ENCODE results near the gene HRG. TPM values are rescaled to one million over a fixed set of nuclear protein-coding genes. Genes with fewer than 3 reads are reported as not detected.

Gene HRG
- total and polyA plus RNA-seq, 2 of the 8 experiments (the other 6 are each of a cell fraction or from before 2014, with no cell fraction given): 0.03 to 0.15 TPM

DNA sequence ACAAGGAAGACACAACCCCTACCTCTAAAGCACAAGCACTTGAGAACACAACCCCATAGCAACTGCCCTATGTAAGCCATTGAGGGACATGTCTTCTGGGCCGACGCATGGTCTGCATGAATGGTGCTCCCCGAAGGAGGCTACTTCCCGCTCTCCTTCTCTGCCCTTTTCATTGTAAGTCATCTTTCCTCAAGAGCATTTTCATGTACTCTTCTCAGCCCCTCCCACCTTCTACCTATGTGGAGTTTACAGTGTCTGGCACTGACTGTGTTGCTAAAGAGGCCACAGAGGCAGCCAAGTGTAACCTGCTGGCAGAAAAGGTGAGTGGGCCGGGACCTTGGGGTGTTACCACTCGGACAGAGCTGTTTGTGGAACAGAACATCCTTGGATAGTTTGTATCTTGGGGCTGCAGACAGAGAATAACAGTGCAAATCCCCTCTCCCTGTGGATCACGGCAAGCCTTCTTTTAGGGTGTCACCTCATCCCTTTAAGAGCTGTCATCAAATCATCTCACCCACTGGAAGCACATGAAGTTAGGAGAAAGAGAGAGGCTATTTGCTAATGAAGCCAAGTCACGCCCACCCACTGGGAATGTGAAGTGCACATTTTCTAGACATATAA is 47.4 kb upstream of the HRG start:
- CTCF ChIA-PET (ENCODE audit: partially characterized antibody): interaction anchor here (0.6 to 12.9 kb wide), 12 partner anchors 14 to 510 kb away, joined by 3 to 333 read pairs (median 7); no protein-coding TSS in a partner anchor
- Histone ChIP-seq H3K27ac (ENCODE audit: low read depth, low read length) (no peak overlapping the region), H3K56ac (replicated peaks; ENCODE audit: insufficient read length, low read depth, low read length) (no peak overlapping the region)

More for the DNA sequence above, 47.4 kb upstream of the HRG start:
- H2BK12ac ChIP-seq (ENCODE audit: low read depth, low read length): no peak overlapping the region
- no peak overlapping the region for H4K5ac ChIP-seq (ENCODE audit: insufficient read length, low read depth, low read length)
- POLR2A ChIA-PET (ENCODE audit: partially characterized antibody): no interaction called here
- no peak overlapping the region for H3K9ac ChIP-seq (replicated peaks in 1 of 4; ENCODE audit: extremely low read depth in 1 of 4, low read depth in 3 of 4, low read length in 3 of 4)
- WGBS, 2 experiments (ENCODE audit: extremely low coverage in 1 of 2, insufficient coverage in 1 of 2, insufficient read length in 1 of 2, insufficient replicate concordance in 2 of 2, low coverage in 1 of 2, low lambda C conversion rate in 2 of 2, missing lambda C conversion rate in 1 of 2): 88% methylated on average over 8 of the region's 8 CpGs; no CpG with 5 or more reads in 1 of the 2 experiments
- no peaks in the 10 kb centered on the region for H3K79me2 ChIP-seq (ENCODE audit: control insufficient read depth in 1 of 2, insufficient read depth in 2 of 2, low read length in 2 of 2)
- peak overlapping the region; percentile 31; the same call in 1 of the 2 replicates for H2BK15ac ChIP-seq (ENCODE audit: low read length)
- no peak for FAIRE-seq
- no peaks in the 10 kb centered on the region for H4K20me1 ChIP-seq (replicated peaks in 1 of 2; ENCODE audit: control insufficient read depth in 1 of 2, insufficient read depth in 2 of 2, low read length in 2 of 2)
- H3K9me3 ChIP-seq (ENCODE audit: insufficient read depth in 2 of 2, low read depth in 1 of 2, low read length in 1 of 2): no peaks in the 10 kb centered on the region
- H3K14ac ChIP-seq (ENCODE audit: insufficient read length): no peak overlapping the region
- H3K27me3 ChIP-seq (replicated peaks in 1 of 4; ENCODE audit: control insufficient read depth in 3 of 4, extremely low read depth in 1 of 4, insufficient read depth in 3 of 4, low read length in 3 of 4): peaks cover 0 to 2% (median 0%) of the 10 kb centered on the region in 4 experiments; a peak in 1 of 7 replicates
- H4K8ac ChIP-seq (ENCODE audit: extremely low read depth, insufficient read depth, low read length): no peak overlapping the region
- no peaks in the 10 kb centered on the region for H3K79me1 ChIP-seq (ENCODE audit: low read depth, low read length)
- H2BK20ac ChIP-seq (ENCODE audit: low read length): peak overlapping the region; percentile 64; the same call in 1 of the 2 replicates
- no peak overlapping the region for H3K18ac ChIP-seq (ENCODE audit: extremely low read depth, low read length)
- no peak for DNase-seq (ENCODE audit: low read depth in 1 of 2, low spot score in 2 of 2)
- no peaks in the 10 kb centered on the region for H3K36me3 ChIP-seq (ENCODE audit: control insufficient read depth in 2 of 4, insufficient read depth in 4 of 4, low read length in 3 of 4)
- H3K4me2 ChIP-seq (ENCODE audit: insufficient read depth in 1 of 2, low read depth in 2 of 2, low read length in 2 of 2): no peak overlapping the region
- H3K4me3 ChIP-seq (ENCODE audit: extremely low read depth in 1 of 4, insufficient read depth in 2 of 4, low read depth in 3 of 4, low read length in 4 of 4): no peak overlapping the region
- H3K23ac ChIP-seq (ENCODE audit: insufficient read length): no peak overlapping the region
- H2AK5ac ChIP-seq (ENCODE audit: low read depth, low read length): no peak overlapping the region
- H2AFZ ChIP-seq (ENCODE audit: low read length): no peak overlapping the region
- no peak overlapping the region for H4K91ac ChIP-seq (replicated peaks; ENCODE audit: insufficient read length, low read length)
- no peak overlapping the region for H2BK5ac ChIP-seq (ENCODE audit: low read depth, low read length)
- no peaks in the 10 kb centered on the region for H3K23me2 ChIP-seq (ENCODE audit: low read depth, low read length)
- H2BK120ac ChIP-seq (replicated peaks; ENCODE audit: low read depth, low read length): no peak overlapping the region
- no peak overlapping the region for H3K4ac ChIP-seq (replicated peaks; ENCODE audit: insufficient read length, low read depth, low read length)
- H3K4me1 ChIP-seq (replicated peaks in 1 of 4; ENCODE audit: control insufficient read depth in 3 of 4, insufficient read depth in 4 of 4, low read length in 3 of 4): peaks cover 0 to 7% (median 6%) of the 10 kb centered on the region in 4 experiments; a peak in 6 of 7 replicates
- TF ChIP-seq TAF1 (IDR thresholded peaks at IDR 0.05; ENCODE audit: low read depth, low read length) (no peak), RAD21 (IDR thresholded peaks at IDR 0.05 in 1 of 2, conservative IDR thresholded peaks at IDR 0.05 in 1 of 2; ENCODE audit: low read depth in 2 of 2, low read length in 2 of 2) (no peak), POLR2A (IDR thresholded peaks at IDR 0.05; ENCODE audit: control extremely low read depth in 1 of 2, low read depth in 2 of 2, low read length in 2 of 2) (no peak), SAP30 (IDR thresholded peaks at IDR 0.05; ENCODE audit: insufficient read depth, insufficient replicate concordance, low read length) (no peak), TEAD4 (IDR thresholded peaks at IDR 0.05; ENCODE audit: low read depth, low read length) (no peak), EP300 (IDR thresholded peaks at IDR 0.05; ENCODE audit: borderline replicate concordance in 1 of 2, low read depth in 2 of 2, low read length in 2 of 2) (no peak), KDM4A (IDR thresholded peaks at IDR 0.05; ENCODE audit: low read depth, low read length, severe bottlenecking) (no peak), RXRA (IDR thresholded peaks at IDR 0.05; ENCODE audit: insufficient read depth, low read depth, low read length) (no peak), CBX5 (IDR thresholded peaks at IDR 0.05; ENCODE audit: low read depth, low read length) (no peak), ASH2L (IDR thresholded peaks at IDR 0.05; ENCODE audit: low read length) (no peak), SIX5 (IDR thresholded peaks at IDR 0.05; ENCODE audit: low read depth, low read length) (no peak)
- TF ChIP-seq, protein P1, sequence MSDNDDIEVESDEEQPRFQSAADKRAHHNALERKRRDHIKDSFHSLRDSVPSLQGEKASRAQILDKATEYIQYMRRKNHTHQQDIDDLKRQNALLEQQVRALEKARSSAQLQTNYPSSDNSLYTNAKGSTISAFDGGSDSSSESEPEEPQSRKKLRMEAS (IDR thresholded peaks at IDR 0.05): no peak
